Sigmoid colon (tissue), 4 donors: ENCODE results near the gene IGF2.

Experiments used
- POLR2A ChIP-seq, 2 donors: fragments of 450-650 bp; IDR thresholded peaks; one replicate each; pipeline ENCODE4 v1.6.1; 2016; ENCODE audit warnings: antibody characterized with exemption in 2 of 2, mild to moderate bottlenecking in 2 of 2, moderate library complexity in 2 of 2
- POLR2AphosphoS5 ChIP-seq, 4 donors: sonication (generic); formaldehyde crosslinking; IDR thresholded peaks; one replicate each; pipeline ENCODE4 v1.6.1; 2017; ENCODE audit warnings: antibody characterized with exemption in 4 of 4
- TF ChIP-seq, protein P1 (sequence below), 4 experiments: fragments of 450-650 bp in 3 of 4; fragments of 200-600 bp in 1 of 4; IDR thresholded peaks; one replicate each; pipeline ENCODE4 v1.5.1; 2016 to 2019; ENCODE audit warnings: antibody characterized with exemption in 4 of 4, mild to moderate bottlenecking in 3 of 4, moderate library complexity in 2 of 4

DNA sequence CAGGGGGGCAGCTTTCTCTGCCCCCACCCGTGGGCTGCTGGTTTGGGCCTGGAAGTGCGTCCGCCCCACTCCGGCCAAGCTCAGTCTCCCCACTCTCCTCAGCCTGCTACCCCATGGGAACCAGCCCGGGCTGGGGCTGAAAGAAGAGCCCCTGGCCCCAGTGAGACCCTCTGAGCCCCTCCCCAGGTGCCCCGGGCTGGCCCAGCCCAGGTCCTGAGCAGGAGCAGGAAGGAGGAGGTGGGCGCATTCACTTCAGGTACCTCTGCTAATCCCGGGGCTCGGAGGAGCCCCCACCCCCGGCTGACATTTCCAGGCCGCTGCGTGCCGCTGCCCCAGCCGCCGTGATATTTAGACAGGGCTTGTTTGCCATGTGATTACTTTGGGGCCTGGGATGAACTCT lies 41.2 kb upstream of the IGF2 start:
- TF ChIP-seq POLR2A (IDR thresholded peaks at IDR 0.05), result no peak
- TF ChIP-seq, protein P1, sequence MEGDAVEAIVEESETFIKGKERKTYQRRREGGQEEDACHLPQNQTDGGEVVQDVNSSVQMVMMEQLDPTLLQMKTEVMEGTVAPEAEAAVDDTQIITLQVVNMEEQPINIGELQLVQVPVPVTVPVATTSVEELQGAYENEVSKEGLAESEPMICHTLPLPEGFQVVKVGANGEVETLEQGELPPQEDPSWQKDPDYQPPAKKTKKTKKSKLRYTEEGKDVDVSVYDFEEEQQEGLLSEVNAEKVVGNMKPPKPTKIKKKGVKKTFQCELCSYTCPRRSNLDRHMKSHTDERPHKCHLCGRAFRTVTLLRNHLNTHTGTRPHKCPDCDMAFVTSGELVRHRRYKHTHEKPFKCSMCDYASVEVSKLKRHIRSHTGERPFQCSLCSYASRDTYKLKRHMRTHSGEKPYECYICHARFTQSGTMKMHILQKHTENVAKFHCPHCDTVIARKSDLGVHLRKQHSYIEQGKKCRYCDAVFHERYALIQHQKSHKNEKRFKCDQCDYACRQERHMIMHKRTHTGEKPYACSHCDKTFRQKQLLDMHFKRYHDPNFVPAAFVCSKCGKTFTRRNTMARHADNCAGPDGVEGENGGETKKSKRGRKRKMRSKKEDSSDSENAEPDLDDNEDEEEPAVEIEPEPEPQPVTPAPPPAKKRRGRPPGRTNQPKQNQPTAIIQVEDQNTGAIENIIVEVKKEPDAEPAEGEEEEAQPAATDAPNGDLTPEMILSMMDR (IDR thresholded peaks at IDR 0.05), result no peak
- TF ChIP-seq POLR2AphosphoS5 (IDR thresholded peaks at IDR 0.05), result no peak
